DMS114 treated with DMSO at 0.1 percent for 48 hours (cell line): ENCODE data around the gene PLVAP.

Experiments used
- DNase-seq: peaks from one replicate; lab custom pipeline; 2025; ENCODE audit not compliant: unreplicated experiment; lab: John Stamatoyannopoulos, UW

PLVAP gene

GRCh38 chr19:17376935-17377600 lies at the start of gene PLVAP:
TSS of gene PLVAP (minus strand) at chr19:17377342. CDS start at chr19:17377288, 54 bp downstream.
- DNase-seq, result no peak

- DNase-seq, result no peak
Observed at GRCh38 chr19:17424743-17425365, 47.7 kb upstream of the PLVAP start.

- DNase-seq, result no peak
Observed at GRCh38 chr19:17423429-17424208, 46.5 kb upstream of the PLVAP start.

GRCh38 chr19:17421942-17422341 lies 44.8 kb upstream of the PLVAP start:
- DNase-seq, result no peak

- peak; percentile 32 for DNase-seq
Observed at GRCh38 chr19:17420475-17420924, 43.4 kb upstream of the PLVAP start.

GRCh38 chr19:17419621-17420474 lies 42.7 kb upstream of the PLVAP start, which contains the start of gene MVB12A:
TSS of gene MVB12A (plus strand) at chr19:17420047. CDS start at chr19:17420136, 89 bp downstream.
- DNase-seq, result peak; percentile 99

GRCh38 chr19:17419154-17419620 lies 42.0 kb upstream of the PLVAP start:
- DNase-seq, result no peak

- no peak for DNase-seq
Observed at GRCh38 chr19:17418710-17419109, 41.6 kb upstream of the PLVAP start.

- DNase-seq, result no peak
Observed at GRCh38 chr19:17415121-17415520, 38.0 kb upstream of the PLVAP start.

- no peak for DNase-seq
Observed at GRCh38 chr19:17414097-17414496, 37.0 kb upstream of the PLVAP start.

- DNase-seq, result no peak
Observed at GRCh38 chr19:17411801-17412200, 34.7 kb upstream of the PLVAP start.

GRCh38 chr19:17409990-17410389 lies 32.8 kb upstream of the PLVAP start:
- DNase-seq, result no peak

GRCh38 chr19:17406887-17407196 lies 29.7 kb upstream of the PLVAP start:
- no peak for DNase-seq

- DNase-seq, result no peak
Observed at GRCh38 chr19:17406046-17406886, 29.1 kb upstream of the PLVAP start.

- DNase-seq, result no peak
Observed at GRCh38 chr19:17405250-17406045, 28.3 kb upstream of the PLVAP start, which contains the start of gene BST2. TSS of gene BST2 (minus strand) at chr19:17405630. CDS start at chr19:17405575, 55 bp downstream.

- no peak for DNase-seq
Observed at GRCh38 chr19:17404621-17405249, 27.6 kb upstream of the PLVAP start.

- no peak for DNase-seq
Observed at GRCh38 chr19:17404015-17404414, 26.9 kb upstream of the PLVAP start.

- no peak for DNase-seq
Observed at GRCh38 chr19:17402982-17403855, 26.1 kb upstream of the PLVAP start.
